Measurements from ENCODE around the gene MARCHF6. TPM values are rescaled to one million over a fixed set of nuclear protein-coding genes. Genes with fewer than 3 reads are reported as not detected.

Gene MARCHF6
- total and polyA plus RNA-seq, 2 experiments from 2014 or later: 56.4 to 97.5 TPM

GRCh38 chr5:10306114-10306513 is 47.4 kb upstream of the MARCHF6 start:
- peaks cover 16% of the 10 kb centered on the region; the same call in 1 of the 2 replicates for H3F3A ChIP-seq (ENCODE audit: insufficient read depth)
- peaks cover 22% of the 10 kb centered on the region for H3K4me1 ChIP-seq (ENCODE audit: insufficient read depth)
- H3K9ac ChIP-seq: peak overlapping the region; percentile 86; the same call in 1 of the 2 replicates
- H3K27me3 ChIP-seq (replicated peaks; ENCODE audit: insufficient read depth): no peaks in the 10 kb centered on the region
- H4K20me1 ChIP-seq (ENCODE audit: insufficient read depth): no peaks in the 10 kb centered on the region
- H3K4me3 ChIP-seq: peak overlapping the region; percentile 89; the same call in 1 of the 2 replicates
- peak overlapping the region; percentile 89 for H3K4me2 ChIP-seq (ENCODE audit: unreplicated experiment)
- DNase-seq: no peak
- peak overlapping the region; percentile 91; the same call in 1 of the 2 replicates for H2AFZ ChIP-seq
- 67 to 69% methylated on average over 5 of the region's 5 CpGs for WGBS, 2 experiments (ENCODE audit: low coverage in 1 of 2, low lambda C conversion rate in 2 of 2, missing lambda C conversion rate in 2 of 2)
- in situ Hi-C loops (cut with MboI): no loop called here
- TF ChIP-seq EZH2phosphoT487 (IDR thresholded peaks at IDR 0.05; ENCODE audit: insufficient read depth, low read depth) (no peak), EZH2 (IDR thresholded peaks at IDR 0.05; ENCODE audit: insufficient read depth, poor library complexity, severe bottlenecking) (no peak)
- peaks cover 8% of the 10 kb centered on the region; the same call in 1 of the 2 replicates for H3K79me2 ChIP-seq (ENCODE audit: insufficient read depth)
- no peaks in the 10 kb centered on the region for H3K9me2 ChIP-seq (ENCODE audit: insufficient read depth)
- H3K36me3 ChIP-seq (ENCODE audit: low read depth): no peaks in the 10 kb centered on the region
- no peak overlapping the region for H3K27ac ChIP-seq
- no peaks in the 10 kb centered on the region for H3K9me3 ChIP-seq (ENCODE audit: low read depth)

- Histone ChIP-seq H3K9me2 (ENCODE audit: insufficient read depth) (no peaks in the 10 kb centered on the region), H3F3A (ENCODE audit: insufficient read depth) (peaks cover 16% of the 10 kb centered on the region; the same call in 1 of the 2 replicates), H3K4me3 (peak overlapping the region; percentile 89), H2AFZ (peak overlapping the region; percentile 91), H3K9ac (peak overlapping the region; percentile 86), H3K4me2 (ENCODE audit: unreplicated experiment) (peak overlapping the region; percentile 89), H3K27me3 (replicated peaks; ENCODE audit: insufficient read depth) (no peaks in the 10 kb centered on the region), H3K9me3 (ENCODE audit: low read depth) (no peaks in the 10 kb centered on the region), H3K4me1 (ENCODE audit: insufficient read depth) (peaks cover 22% of the 10 kb centered on the region), H3K27ac (peak overlapping the region; percentile 60; the same call in 1 of the 2 replicates), H3K79me2 (ENCODE audit: insufficient read depth) (peaks cover 8% of the 10 kb centered on the region; the same call in 1 of the 2 replicates), H3K36me3 (ENCODE audit: low read depth) (no peaks in the 10 kb centered on the region), H4K20me1 (ENCODE audit: insufficient read depth) (no peaks in the 10 kb centered on the region)
- WGBS, 2 experiments (ENCODE audit: low coverage in 1 of 2, low lambda C conversion rate in 2 of 2, missing lambda C conversion rate in 2 of 2): 17 to 20% methylated on average over 8 of the region's 8 CpGs
- no peak for TF ChIP-seq EZH2 (IDR thresholded peaks at IDR 0.05; ENCODE audit: insufficient read depth, poor library complexity, severe bottlenecking)
- no peak for TF ChIP-seq EZH2phosphoT487 (IDR thresholded peaks at IDR 0.05; ENCODE audit: insufficient read depth, low read depth)
- in situ Hi-C loops (cut with MboI): no loop called here
- no peak for DNase-seq
These were observed 46.7 kb upstream of the MARCHF6 start for GRCh38 chr5:10306806-10307205.

GRCh38 chr5:10307206-10308148 is 46.0 kb upstream of the MARCHF6 start, which contains the start of gene CMBL:
CMBL (minus strand) TSS chr5:10307902; CDS start chr5:10290762, 17,140 bp downstream.
- Histone ChIP-seq H3K4me1 (ENCODE audit: insufficient read depth) (peaks cover 22% of the 10 kb centered on the region), H3K9me3 (ENCODE audit: low read depth) (no peaks in the 10 kb centered on the region), H3K4me2 (ENCODE audit: unreplicated experiment) (peak within 1 kb of the TSS; percentile 89), H3K36me3 (ENCODE audit: low read depth) (no peaks in the 10 kb centered on the region), H3K9me2 (ENCODE audit: insufficient read depth) (no peaks in the 10 kb centered on the region), H3K27me3 (replicated peaks; ENCODE audit: insufficient read depth) (no peaks in the 10 kb centered on the region), H3F3A (ENCODE audit: insufficient read depth) (peaks cover 16% of the 10 kb centered on the region; the same call in 1 of the 2 replicates), H3K27ac (peak within 1 kb of the TSS; percentile 60), H2AFZ (peak within 1 kb of the TSS; percentile 91), H4K20me1 (ENCODE audit: insufficient read depth) (no peaks in the 10 kb centered on the region), H3K9ac (peak within 1 kb of the TSS; percentile 86), H3K79me2 (ENCODE audit: insufficient read depth) (peaks cover 8% of the 10 kb centered on the region; the same call in 1 of the 2 replicates), H3K4me3 (peak within 1 kb of the TSS; percentile 89)
- in situ Hi-C loops (cut with MboI): no loop called here
- DNase-seq: peak; percentile 83
- no peak for TF ChIP-seq EZH2 (IDR thresholded peaks at IDR 0.05; ENCODE audit: insufficient read depth, poor library complexity, severe bottlenecking)
- TF ChIP-seq EZH2phosphoT487 (IDR thresholded peaks at IDR 0.05; ENCODE audit: insufficient read depth, low read depth): no peak
- 2% methylated on average over 52 to 56 of the region's 56 CpGs for WGBS, 2 experiments (ENCODE audit: low coverage in 1 of 2, low lambda C conversion rate in 2 of 2, missing lambda C conversion rate in 2 of 2)

- 56 to 57% methylated on average over 6 of the region's 6 CpGs for WGBS, 2 experiments (ENCODE audit: low coverage in 1 of 2, low lambda C conversion rate in 2 of 2, missing lambda C conversion rate in 2 of 2)
- H3K36me3 ChIP-seq (ENCODE audit: low read depth): no peaks in the 10 kb centered on the region
- no peak overlapping the region for H2AFZ ChIP-seq
- H3K9me3 ChIP-seq (ENCODE audit: low read depth): no peaks in the 10 kb centered on the region
- no peak overlapping the region for H3K4me2 ChIP-seq (ENCODE audit: unreplicated experiment)
- peaks cover 22% of the 10 kb centered on the region for H3K4me1 ChIP-seq (ENCODE audit: insufficient read depth)
- H3K79me2 ChIP-seq (ENCODE audit: insufficient read depth): peaks cover 8% of the 10 kb centered on the region; the same call in 1 of the 2 replicates
- DNase-seq: no peak
- no peaks in the 10 kb centered on the region for H3K27me3 ChIP-seq (replicated peaks; ENCODE audit: insufficient read depth)
- no peak overlapping the region for H3K27ac ChIP-seq
- H4K20me1 ChIP-seq (ENCODE audit: insufficient read depth): no peaks in the 10 kb centered on the region
- no peak overlapping the region for H3K4me3 ChIP-seq
- no peaks in the 10 kb centered on the region for H3K9me2 ChIP-seq (ENCODE audit: insufficient read depth)
- in situ Hi-C loops (cut with MboI): no loop called here
- TF ChIP-seq EZH2phosphoT487 (IDR thresholded peaks at IDR 0.05; ENCODE audit: insufficient read depth, low read depth) (no peak), EZH2 (IDR thresholded peaks at IDR 0.05; ENCODE audit: insufficient read depth, poor library complexity, severe bottlenecking) (no peak)
- H3F3A ChIP-seq (ENCODE audit: insufficient read depth): peaks cover 16% of the 10 kb centered on the region; the same call in 1 of the 2 replicates
- H3K9ac ChIP-seq: no peak overlapping the region
These were observed 44.7 kb upstream of the MARCHF6 start for GRCh38 chr5:10308844-10309243.
